K562 (cell line): ENCODE measurements around the gene HOXA13. TPM values are rescaled to one million over a fixed set of nuclear protein-coding genes. Genes with fewer than 3 reads are reported as not detected.

Experiments
- CLOCK ChIP-seq: fragments of 250-450 bp; sonication (Bioruptor Pico); IDR thresholded peaks from 2 replicates; pipeline ENCODE4 v1.4.0; 2020; ENCODE audit warnings: mild to moderate bottlenecking, moderate library complexity, borderline replicate concordance
- CREB3 ChIP-seq: fragments of 450-650 bp; conservative IDR thresholded peaks from 2 replicates; pipeline ENCODE4 v1.6.1; 2016; ENCODE audit warnings: missing genetic modification characterization, low read depth, mild to moderate bottlenecking, missing compliant biosample characterization, moderate library complexity
- EP300 ChIP-seq: IDR thresholded peaks from 2 replicates; pipeline ENCODE4 v1.6.1; 2012; ENCODE audit warnings: low read length, improper control_type of control experiment
- MCM5 ChIP-seq: fragments of 450-650 bp; IDR thresholded peaks from 2 replicates; pipeline ENCODE4 v1.6.1; 2016; ENCODE audit warnings: low read depth
- POLR2H ChIP-seq: IDR thresholded peaks from 2 replicates; pipeline ENCODE4 v1.6.1; 2016; ENCODE audit warnings: missing genetic modification characterization, low read depth, mild to moderate bottlenecking, control low read depth, missing compliant biosample characterization, moderate library complexity
- RNF219 ChIP-seq: fragments of 250-450 bp; sonication (Bioruptor Pico); IDR thresholded peaks from 2 replicates; pipeline ENCODE4 v1.5.0; 2022; ENCODE audit warnings: mild to moderate bottlenecking
- SMC3 ChIP-seq: conservative IDR thresholded peaks from 2 replicates; pipeline ENCODE4 v1.6.1; 2011; ENCODE audit warnings: low read depth, low read length, improper control_type of control experiment; ENCODE audit not compliant: insufficient read depth
- microRNA counts: library from miRNA; unstranded; fragments of <30 nt; microRNA quantifications from one replicate; lab custom pipeline; 2016
- microRNA-seq: library from miRNA; unstranded; fragments of <30 nt; microRNA quantifications from one replicate; pipeline ENCODE4, GENCODE V29; 2018; ENCODE audit warnings: borderline microRNAs expressed
- polyA plus RNA-seq, 8 experiments: library from polyadenylated mRNA; depleted of rRNA in 4 of 8; stranded (reverse) in 5 of 8; unstranded in 3 of 8; fragments of >200 nt; fragmentation: Nextera tagmentation in 2 of 8; fragmentation: Illumina TruSeq in 1 of 8; extraction: Ambion mirVana in 2 of 8; extraction: Trizol in 1 of 8; gene quantifications; 2 replicates each; pipeline versions ENCODE4 v1.2.1 to v1.2.3, GENCODE V29; 2011 to 2014; ENCODE audit warnings: inconsistent platforms in 1 of 8, missing spikeins in 1 of 8
- small RNA-seq: library from RNA; depleted of rRNA; stranded (forward); fragments of <200 nt; gene quantifications from one replicate; pipeline ENCODE3, GENCODE V24; 2014
- total RNA-seq, 7 experiments: library from RNA; depleted of rRNA in 6 of 7; stranded (reverse); fragments of >200 nt in 6 of 7; fragmentation: Illumina TruSeq in 2 of 7; extraction: Trizol in 2 of 7; gene quantifications; 2 replicates each; pipeline versions ENCODE4 v1.2.1 to v1.2.3, GENCODE V29; 2011 to 2021; ENCODE audit warnings: low replicate concordance in 1 of 7

HOXA13 gene
- total and polyA plus RNA-seq, 9 of the 15 experiments (the other 6 are each of a cell fraction or from before 2014, with no cell fraction given), result not detected

GRCh38 chr7:27144781-27145164, 55.1 kb downstream of the HOXA13 start (continued):
- TF ChIP-seq CLOCK (CRISPR knock-in tag) (no peak), POLR2H (no peak), CREB3 (tag) (no peak), SMC3 (no peak), RNF219 (CRISPR knock-in tag) (no peak), EP300 (no peak), MCM5 (no peak)

MicroRNA genes within 50 kb of the gene (microRNA counts, 767-probe panel; counts per million panel counts)
- microRNA hsa-miR-196b-5p (lab: Ali Mortazavi, UCI), result not detected

Small RNAs within 50 kb of the gene (microRNA-seq; reads per million reads assigned to microRNA genes)
- gene MIR196B, result not detected

Small RNAs within 50 kb of the gene (small RNA-seq; reads per million reads assigned to genes)
- gene AC004080.5 (not detected), gene RF02140 (not detected), gene RF02141 (not detected)

Other genes starting within 250 kb of the HOXA13 start
Only the 7 nearest of the 11 such genes appear.
- gene HOXA6, start 52.3 kb downstream of the HOXA13 start, total RNA-seq (2014; rRNA removed), result not detected in 2 replicates
- gene HOXA6, start 52.3 kb downstream of the HOXA13 start, total RNA-seq (2014; rRNA removed; fragmentation: Illumina TruSeq; extraction: Trizol), result not detected in 2 replicates
- gene HOXA6, start 52.3 kb downstream of the HOXA13 start, total RNA-seq (2015; rRNA removed; fragmentation: Illumina TruSeq; extraction: Trizol), result not detected in 2 replicates
- not detected in 2 replicates for gene HOXA6, start 52.3 kb downstream of the HOXA13 start, total RNA-seq (2021)
- not detected in 2 replicates for gene HOXA6, start 52.3 kb downstream of the HOXA13 start, polyA plus RNA-seq (2011; rRNA removed)
- gene HOXA6, start 52.3 kb downstream of the HOXA13 start, polyA plus RNA-seq (2014; fragmentation: Illumina TruSeq; extraction: Trizol), result not detected in 2 replicates
- not detected for gene HOXA6, start 52.3 kb downstream of the HOXA13 start, polyA plus RNA-seq (2014; fragmentation: Nextera tagmentation; extraction: Ambion mirVana)
- gene HOXA6, start 52.3 kb downstream of the HOXA13 start, polyA plus RNA-seq (2014; rRNA removed), result not detected in 2 replicates
- gene HOXA3, start 47.5 kb downstream of the HOXA13 start, total RNA-seq (2014; rRNA removed), result not detected in 2 replicates
- gene HOXA3, start 47.5 kb downstream of the HOXA13 start, total RNA-seq (2014; rRNA removed; fragmentation: Illumina TruSeq; extraction: Trizol), result not detected in 2 replicates
- not detected in 2 replicates for gene HOXA3, start 47.5 kb downstream of the HOXA13 start, total RNA-seq (2015; rRNA removed; fragmentation: Illumina TruSeq; extraction: Trizol)
- 0.04 and 0.18 TPM in 2 replicates for gene HOXA3, start 47.5 kb downstream of the HOXA13 start, total RNA-seq (2021)
- gene HOXA3, start 47.5 kb downstream of the HOXA13 start, polyA plus RNA-seq (2011; rRNA removed), result 0.13 TPM in 1 of 2 replicates, not detected in the other
- gene HOXA3, start 47.5 kb downstream of the HOXA13 start, polyA plus RNA-seq (2014; fragmentation: Illumina TruSeq; extraction: Trizol), result not detected in 2 replicates
- not detected for gene HOXA3, start 47.5 kb downstream of the HOXA13 start, polyA plus RNA-seq (2014; fragmentation: Nextera tagmentation; extraction: Ambion mirVana)
- gene HOXA3, start 47.5 kb downstream of the HOXA13 start, polyA plus RNA-seq (2014; rRNA removed), result not detected in 2 replicates
- gene HOXA7, start 43.4 kb downstream of the HOXA13 start, total RNA-seq (2014; rRNA removed), result not detected in 2 replicates
- not detected in 2 replicates for gene HOXA7, start 43.4 kb downstream of the HOXA13 start, total RNA-seq (2014; rRNA removed; fragmentation: Illumina TruSeq; extraction: Trizol)
- gene HOXA7, start 43.4 kb downstream of the HOXA13 start, total RNA-seq (2015; rRNA removed; fragmentation: Illumina TruSeq; extraction: Trizol), result not detected in 2 replicates
- gene HOXA7, start 43.4 kb downstream of the HOXA13 start, total RNA-seq (2021), result not detected in 2 replicates
- gene HOXA7, start 43.4 kb downstream of the HOXA13 start, polyA plus RNA-seq (2011; rRNA removed), result not detected in 2 replicates
- gene HOXA7, start 43.4 kb downstream of the HOXA13 start, polyA plus RNA-seq (2014; fragmentation: Illumina TruSeq; extraction: Trizol), result not detected in 2 replicates
- not detected for gene HOXA7, start 43.4 kb downstream of the HOXA13 start, polyA plus RNA-seq (2014; fragmentation: Nextera tagmentation; extraction: Ambion mirVana)
- gene HOXA7, start 43.4 kb downstream of the HOXA13 start, polyA plus RNA-seq (2014; rRNA removed), result not detected in 2 replicates
- not detected in 2 replicates for gene HOXA9, start 34.6 kb downstream of the HOXA13 start, total RNA-seq (2014; rRNA removed)
- not detected in 2 replicates for gene HOXA9, start 34.6 kb downstream of the HOXA13 start, total RNA-seq (2014; rRNA removed; fragmentation: Illumina TruSeq; extraction: Trizol)
- gene HOXA9, start 34.6 kb downstream of the HOXA13 start, total RNA-seq (2015; rRNA removed; fragmentation: Illumina TruSeq; extraction: Trizol), result not detected in 2 replicates
- gene HOXA9, start 34.6 kb downstream of the HOXA13 start, total RNA-seq (2021), result not detected in 2 replicates
- not detected in 2 replicates for gene HOXA9, start 34.6 kb downstream of the HOXA13 start, polyA plus RNA-seq (2011; rRNA removed)
- gene HOXA9, start 34.6 kb downstream of the HOXA13 start, polyA plus RNA-seq (2014; fragmentation: Illumina TruSeq; extraction: Trizol), result not detected in 2 replicates
- not detected for gene HOXA9, start 34.6 kb downstream of the HOXA13 start, polyA plus RNA-seq (2014; fragmentation: Nextera tagmentation; extraction: Ambion mirVana)
- gene HOXA9, start 34.6 kb downstream of the HOXA13 start, polyA plus RNA-seq (2014; rRNA removed), result not detected in 2 replicates
- gene HOXA10, start 25.8 kb downstream of the HOXA13 start, total RNA-seq (2014; rRNA removed), result not detected in 2 replicates
- not detected in 2 replicates for gene HOXA10, start 25.8 kb downstream of the HOXA13 start, total RNA-seq (2014; rRNA removed; fragmentation: Illumina TruSeq; extraction: Trizol)
- gene HOXA10, start 25.8 kb downstream of the HOXA13 start, total RNA-seq (2015; rRNA removed; fragmentation: Illumina TruSeq; extraction: Trizol), result not detected in 2 replicates
- gene HOXA10, start 25.8 kb downstream of the HOXA13 start, total RNA-seq (2021), result not detected in 2 replicates
- gene HOXA10, start 25.8 kb downstream of the HOXA13 start, polyA plus RNA-seq (2011; rRNA removed), result not detected in 2 replicates
- gene HOXA10, start 25.8 kb downstream of the HOXA13 start, polyA plus RNA-seq (2014; fragmentation: Illumina TruSeq; extraction: Trizol), result not detected in 2 replicates
- gene HOXA10, start 25.8 kb downstream of the HOXA13 start, polyA plus RNA-seq (2014; fragmentation: Nextera tagmentation; extraction: Ambion mirVana), result not detected
- gene HOXA10, start 25.8 kb downstream of the HOXA13 start, polyA plus RNA-seq (2014; rRNA removed), result not detected in 2 replicates
- not detected in 2 replicates for gene HOXA11, start 14.9 kb downstream of the HOXA13 start, total RNA-seq (2014; rRNA removed)
- not detected in 2 replicates for gene HOXA11, start 14.9 kb downstream of the HOXA13 start, total RNA-seq (2014; rRNA removed; fragmentation: Illumina TruSeq; extraction: Trizol)
- gene HOXA11, start 14.9 kb downstream of the HOXA13 start, total RNA-seq (2015; rRNA removed; fragmentation: Illumina TruSeq; extraction: Trizol), result not detected in 2 replicates
- gene HOXA11, start 14.9 kb downstream of the HOXA13 start, total RNA-seq (2021), result not detected in 2 replicates
- not detected in 2 replicates for gene HOXA11, start 14.9 kb downstream of the HOXA13 start, polyA plus RNA-seq (2011; rRNA removed)
- not detected in 2 replicates for gene HOXA11, start 14.9 kb downstream of the HOXA13 start, polyA plus RNA-seq (2014; fragmentation: Illumina TruSeq; extraction: Trizol)
- not detected for gene HOXA11, start 14.9 kb downstream of the HOXA13 start, polyA plus RNA-seq (2014; fragmentation: Nextera tagmentation; extraction: Ambion mirVana)
- not detected in 2 replicates for gene HOXA11, start 14.9 kb downstream of the HOXA13 start, polyA plus RNA-seq (2014; rRNA removed)
- gene EVX1, start 42.7 kb upstream of the HOXA13 start, total RNA-seq (2014; rRNA removed), result not detected in 2 replicates
- not detected in 2 replicates for gene EVX1, start 42.7 kb upstream of the HOXA13 start, total RNA-seq (2014; rRNA removed; fragmentation: Illumina TruSeq; extraction: Trizol)
- not detected in 2 replicates for gene EVX1, start 42.7 kb upstream of the HOXA13 start, total RNA-seq (2015; rRNA removed; fragmentation: Illumina TruSeq; extraction: Trizol)
- not detected in 2 replicates for gene EVX1, start 42.7 kb upstream of the HOXA13 start, total RNA-seq (2021)
- not detected in 2 replicates for gene EVX1, start 42.7 kb upstream of the HOXA13 start, polyA plus RNA-seq (2011; rRNA removed)
- not detected in 2 replicates for gene EVX1, start 42.7 kb upstream of the HOXA13 start, polyA plus RNA-seq (2014; fragmentation: Illumina TruSeq; extraction: Trizol)
- not detected for gene EVX1, start 42.7 kb upstream of the HOXA13 start, polyA plus RNA-seq (2014; fragmentation: Nextera tagmentation; extraction: Ambion mirVana)
- not detected in 2 replicates for gene EVX1, start 42.7 kb upstream of the HOXA13 start, polyA plus RNA-seq (2014; rRNA removed)